ENCODE measurements around the gene VNN1. TPM values are rescaled to one million over a fixed set of nuclear protein-coding genes. Genes with fewer than 3 reads are reported as not detected.
A peak's percentile ranks its signal among the peaks of the same experiment; 100 is the strongest.

VNN1 gene
- total RNA-seq, 1 experiment from 2014 or later = not detected

GRCh38 chr6:132749111-132749510 lies 35.3 kb upstream of the VNN1 start:
- ChIA-PET POLR2A (interaction anchor here (0.7 kb wide), 1 partner anchor 65 kb away, joined by 3 read pairs; the partner anchor contains the start of gene RPS12), CTCF (interaction anchor here (1.1 kb wide), 1 partner anchor 49 kb away, joined by 3 read pairs; the partner anchor contains the start of gene SLC18B1), RAD21 (ENCODE audit: low non-redundant PET in 1 of 2, low total read pairs in 2 of 2, uncharacterized antibody in 2 of 2, unreplicated experiment in 2 of 2) (no interaction called here)
- Histone ChIP-seq H2AFZ (ENCODE audit: low read depth, low read length, poor library complexity, severe bottlenecking) (no peak overlapping the region), H3K9ac (ENCODE audit: low read length) (no peak overlapping the region), H3K4me1 (ENCODE audit: control insufficient read depth in 1 of 2, insufficient read depth in 2 of 2, low read length in 2 of 2) (no peaks in the 10 kb centered on the region), H3K4me3 (replicated peaks in 1 of 2; ENCODE audit: low read depth in 1 of 2, low read length in 2 of 2) (no peak overlapping the region), H3K9me3 (ENCODE audit: control insufficient read depth in 1 of 2, insufficient read depth in 1 of 2, low read depth in 1 of 2, low read length in 2 of 2) (no peaks in the 10 kb centered on the region), H3K4me2 (ENCODE audit: low read length) (no peak overlapping the region), H3K36me3 (ENCODE audit: control insufficient read depth in 1 of 2, insufficient read depth in 2 of 2, low read length in 2 of 2) (no peaks in the 10 kb centered on the region), H3K9me2 (ENCODE audit: insufficient read depth) (no peaks in the 10 kb centered on the region), H3K27me3 (ENCODE audit: insufficient read depth, low read length) (no peaks in the 10 kb centered on the region), H4K20me1 (ENCODE audit: insufficient read depth) (no peaks in the 10 kb centered on the region), H3K79me2 (ENCODE audit: insufficient read depth, low read length) (no peaks in the 10 kb centered on the region), H3K27ac (ENCODE audit: low read depth, low read length) (no peak overlapping the region)
- intact Hi-C loops (cut with micrococcal nuclease) = no loop called here
- no TSS peak for BruUV-seq (replicated peaks)
- DNase-seq (ENCODE audit: low read depth, low spot score) = no peak
- TF ChIP-seq ZNF274 (IDR thresholded peaks at IDR 0.05; ENCODE audit: low read depth, low read length) (no peak), JUND (IDR thresholded peaks at IDR 0.05) (no peak), SP1 (IDR thresholded peaks at IDR 0.05; ENCODE audit: low read depth) (no peak), ZFX (IDR thresholded peaks at IDR 0.05) (no peak), CEBPB (IDR thresholded peaks at IDR 0.05; ENCODE audit: low read depth) (peak; percentile 58)
- ATAC-seq = no peak

GRCh38 chr6:132748446-132748845 lies 34.6 kb upstream of the VNN1 start:
- no peak for ATAC-seq
- H2AFZ ChIP-seq (ENCODE audit: low read depth, low read length, poor library complexity, severe bottlenecking) = no peak overlapping the region
- H3K79me2 ChIP-seq (ENCODE audit: insufficient read depth, low read length) = no peaks in the 10 kb centered on the region
- no peak overlapping the region for H3K27ac ChIP-seq (ENCODE audit: low read depth, low read length)
- H3K36me3 ChIP-seq (ENCODE audit: control insufficient read depth in 1 of 2, insufficient read depth in 2 of 2, low read length in 2 of 2) = no peaks in the 10 kb centered on the region
- H3K4me3 ChIP-seq (replicated peaks in 1 of 2; ENCODE audit: low read depth in 1 of 2, low read length in 2 of 2) = no peak overlapping the region
- POLR2A ChIA-PET = interaction anchor here (0.7 kb wide), 1 partner anchor 66 kb away, joined by 3 read pairs; the partner anchor contains the start of gene RPS12
- RAD21 ChIA-PET (ENCODE audit: low non-redundant PET in 1 of 2, low total read pairs in 2 of 2, uncharacterized antibody in 2 of 2, unreplicated experiment in 2 of 2) = no interaction called here
- H3K4me2 ChIP-seq (ENCODE audit: low read length) = no peak overlapping the region
- no TSS peak for BruUV-seq (replicated peaks)
- H3K9ac ChIP-seq (ENCODE audit: low read length) = no peak overlapping the region
- intact Hi-C loops (cut with micrococcal nuclease) = no loop called here
- no peak for TF ChIP-seq CTCF (IDR thresholded peaks at IDR 0.05 in 2 of 3, conservative IDR thresholded peaks at IDR 0.05 in 1 of 3; ENCODE audit: borderline replicate concordance in 1 of 3, insufficient read depth in 1 of 3, low read depth in 2 of 3, low read length in 2 of 3)
- no peak for TF ChIP-seq SP1 (IDR thresholded peaks at IDR 0.05; ENCODE audit: low read depth)
- TF ChIP-seq MAX (IDR thresholded peaks at IDR 0.05) = no peak
- TF ChIP-seq JUND (IDR thresholded peaks at IDR 0.05) = no peak
- TF ChIP-seq EGR1 (IDR thresholded peaks at IDR 0.05; ENCODE audit: low read depth) = no peak
- no peak for TF ChIP-seq ATF3 (IDR thresholded peaks at IDR 0.05)
- TF ChIP-seq FOSL1 (IDR thresholded peaks at IDR 0.05; ENCODE audit: low read depth) = no peak
- TF ChIP-seq POLR2A (IDR thresholded peaks at IDR 0.05; ENCODE audit: borderline replicate concordance, extremely low read depth, insufficient read depth, insufficient read length) = no peak
- TF ChIP-seq SRF (IDR thresholded peaks at IDR 0.05; ENCODE audit: low read depth) = no peak
- TF ChIP-seq RAD21 (IDR thresholded peaks at IDR 0.05; ENCODE audit: low read depth) = no peak
- TF ChIP-seq ELF1 (IDR thresholded peaks at IDR 0.05; ENCODE audit: borderline replicate concordance, low read depth) = no peak
- no peaks in the 10 kb centered on the region for H4K20me1 ChIP-seq (ENCODE audit: insufficient read depth)
- CTCF ChIA-PET = interaction anchor here (1.1 kb wide), 1 partner anchor 50 kb away, joined by 3 read pairs; the partner anchor contains the start of gene SLC18B1
- no peaks in the 10 kb centered on the region for H3K9me3 ChIP-seq (ENCODE audit: control insufficient read depth in 1 of 2, insufficient read depth in 1 of 2, low read depth in 1 of 2, low read length in 2 of 2)
- no peaks in the 10 kb centered on the region for H3K9me2 ChIP-seq (ENCODE audit: insufficient read depth)
- no peaks in the 10 kb centered on the region for H3K27me3 ChIP-seq (ENCODE audit: insufficient read depth, low read length)
- H3K4me1 ChIP-seq (ENCODE audit: control insufficient read depth in 1 of 2, insufficient read depth in 2 of 2, low read length in 2 of 2) = no peaks in the 10 kb centered on the region
- no peak for DNase-seq (ENCODE audit: low read depth, low spot score)

Data from HCT116 (cell line).